HTR-8/SVneo (cell line): ENCODE data around the gene FN1.
"Not testable (repeated sequence)": the region's sequence is repeated elsewhere in the genome, so short reads cannot be mapped to it uniquely, and the experiment has no call there.

Experiments
- DNase-seq: peaks from one replicate; pipeline ENCODE4 v3.0.0; 2011; ENCODE audit warnings: low spot score, mixed read lengths; ENCODE audit not compliant: insufficient read length
- FAIRE-seq: peaks from 2 replicates; lab custom pipeline; 2011; peaks lifted over from hg19 to GRCh38; lab: Jason Lieb, UNC

FN1 gene

DNA sequence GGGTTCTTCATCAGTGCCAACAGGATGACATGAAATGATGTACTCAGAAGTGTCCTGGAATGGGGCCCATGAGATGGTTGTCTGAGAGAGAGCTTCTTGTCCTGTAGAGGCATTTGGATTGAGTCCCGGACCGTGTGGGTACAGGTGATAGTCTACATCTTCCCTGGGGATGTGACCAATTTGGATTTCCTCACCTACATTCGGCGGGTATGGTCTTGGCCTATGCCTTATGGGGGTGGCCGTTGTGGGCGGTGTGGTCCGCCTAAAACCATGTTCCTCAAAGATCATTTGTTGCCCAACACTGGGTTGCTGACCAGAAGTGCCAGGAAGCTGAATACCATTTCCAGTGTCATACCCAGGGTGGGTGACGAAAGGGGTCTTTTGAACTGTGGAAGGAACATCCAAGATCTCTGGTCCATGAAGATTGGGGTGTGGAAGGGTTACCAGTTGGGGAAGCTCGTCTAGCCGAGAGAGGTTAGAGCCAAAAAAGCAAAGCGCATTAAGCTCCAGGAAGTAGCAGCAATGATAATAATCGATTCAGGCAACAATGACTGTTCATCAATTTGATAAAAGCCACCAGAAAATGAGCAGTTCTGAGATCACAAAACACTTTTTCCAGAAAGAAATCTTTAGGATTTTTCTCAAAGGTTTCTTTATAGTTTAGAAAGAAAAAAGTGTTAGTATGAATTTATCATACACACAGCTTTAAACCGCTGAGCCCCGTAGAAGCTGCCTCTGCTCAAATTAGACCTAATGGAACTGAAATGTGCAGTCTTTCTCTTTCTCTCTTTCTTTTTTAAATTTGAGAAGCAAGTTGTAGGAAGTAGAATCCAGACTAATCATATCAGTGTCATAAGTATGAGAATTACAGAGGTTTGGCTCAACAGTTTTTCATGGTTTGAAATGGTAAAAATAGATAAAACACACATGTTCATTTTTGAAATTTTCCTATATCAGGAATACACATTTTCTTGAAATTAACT, 63.7 kb downstream of the FN1 start:
- no peak for FAIRE-seq

DNA sequence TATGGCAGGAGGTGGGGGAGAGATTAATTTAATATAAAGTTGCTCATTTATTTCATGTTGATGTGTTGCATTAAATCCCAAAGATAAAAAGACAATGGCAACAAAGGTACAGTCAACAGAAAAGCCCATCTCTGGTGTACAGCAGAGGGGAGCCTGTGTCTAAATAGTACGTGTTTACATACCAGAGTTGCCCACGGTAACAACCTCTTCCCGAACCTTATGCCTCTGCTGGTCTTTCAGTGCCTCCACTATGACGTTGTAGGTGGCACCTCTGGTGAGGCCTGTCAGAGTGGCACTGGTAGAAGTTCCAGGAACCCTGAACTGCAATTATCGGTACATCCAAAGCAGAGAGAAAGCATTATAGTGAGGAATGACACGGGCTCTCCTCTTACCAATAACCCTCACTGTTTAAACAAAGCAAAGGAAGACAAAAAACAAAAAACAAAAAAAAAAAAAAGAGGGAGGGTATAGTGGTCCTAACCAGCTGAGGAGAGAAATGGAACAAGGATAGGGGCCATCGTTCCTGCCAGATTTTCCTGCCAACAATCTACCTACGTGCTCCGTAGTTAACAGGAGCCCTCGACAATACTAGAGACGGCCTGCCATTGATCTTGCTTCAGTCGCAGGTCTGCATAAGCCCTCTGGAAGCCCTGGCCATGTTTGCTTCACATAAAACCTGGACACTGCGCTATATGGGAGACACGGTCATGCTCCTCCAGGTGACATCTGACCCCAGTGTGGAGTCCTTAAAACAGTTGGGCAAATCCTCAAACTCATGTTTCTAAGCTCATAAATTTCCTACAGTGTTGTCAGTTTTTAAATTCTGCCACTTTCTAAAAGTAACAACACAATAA, 65.5 kb downstream of the FN1 start:
- DNase-seq (no peak), FAIRE-seq (no peak)

More for the DNA sequence above, 63.7 kb downstream of the FN1 start:
- DNase-seq: no peak

DNA sequence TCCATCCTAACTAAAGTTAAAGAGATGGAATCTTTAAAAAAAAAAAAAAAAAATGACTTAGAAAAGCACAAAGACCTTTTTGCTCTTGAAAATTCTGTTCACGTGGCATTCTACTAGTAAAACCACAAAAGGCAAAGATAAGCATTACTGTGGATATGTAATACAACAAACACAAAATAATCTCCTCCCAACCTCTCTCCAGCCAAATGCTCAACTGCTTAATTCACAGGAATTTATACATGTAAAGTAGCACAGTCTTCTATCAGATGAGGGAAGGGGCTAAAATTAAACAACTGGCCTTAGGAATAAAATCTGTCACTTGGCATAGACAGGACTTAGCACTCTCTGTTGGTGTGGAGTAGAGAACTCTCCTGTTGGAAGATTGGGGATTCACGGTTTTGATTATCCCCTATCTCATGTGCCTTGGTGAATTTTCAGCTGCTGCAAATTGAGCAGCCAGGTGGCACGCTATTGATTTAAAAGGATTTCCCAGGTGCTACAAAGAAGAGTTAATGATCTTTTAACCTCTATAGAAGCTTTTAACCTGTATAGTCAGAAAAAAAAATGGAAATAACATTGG, 66.6 kb downstream of the FN1 start:
- FAIRE-seq (no peak), DNase-seq (no peak)

DNA sequence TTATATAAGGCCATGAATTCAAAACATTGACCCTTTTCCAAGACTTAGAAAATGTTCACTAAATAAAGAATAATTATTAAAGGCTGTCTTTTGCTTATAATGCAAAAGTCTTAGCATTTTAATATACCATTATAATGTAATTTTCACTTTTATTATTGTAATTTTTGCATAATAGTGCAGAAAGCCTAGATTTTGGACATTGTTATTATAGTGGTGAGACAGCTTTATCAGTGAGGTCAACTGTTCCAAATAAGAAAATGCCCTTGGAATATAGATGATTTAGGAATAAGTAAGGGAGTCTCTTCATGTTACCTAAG, 67.4 kb downstream of the FN1 start:
- no peak for FAIRE-seq
- DNase-seq: no peak

DNA sequence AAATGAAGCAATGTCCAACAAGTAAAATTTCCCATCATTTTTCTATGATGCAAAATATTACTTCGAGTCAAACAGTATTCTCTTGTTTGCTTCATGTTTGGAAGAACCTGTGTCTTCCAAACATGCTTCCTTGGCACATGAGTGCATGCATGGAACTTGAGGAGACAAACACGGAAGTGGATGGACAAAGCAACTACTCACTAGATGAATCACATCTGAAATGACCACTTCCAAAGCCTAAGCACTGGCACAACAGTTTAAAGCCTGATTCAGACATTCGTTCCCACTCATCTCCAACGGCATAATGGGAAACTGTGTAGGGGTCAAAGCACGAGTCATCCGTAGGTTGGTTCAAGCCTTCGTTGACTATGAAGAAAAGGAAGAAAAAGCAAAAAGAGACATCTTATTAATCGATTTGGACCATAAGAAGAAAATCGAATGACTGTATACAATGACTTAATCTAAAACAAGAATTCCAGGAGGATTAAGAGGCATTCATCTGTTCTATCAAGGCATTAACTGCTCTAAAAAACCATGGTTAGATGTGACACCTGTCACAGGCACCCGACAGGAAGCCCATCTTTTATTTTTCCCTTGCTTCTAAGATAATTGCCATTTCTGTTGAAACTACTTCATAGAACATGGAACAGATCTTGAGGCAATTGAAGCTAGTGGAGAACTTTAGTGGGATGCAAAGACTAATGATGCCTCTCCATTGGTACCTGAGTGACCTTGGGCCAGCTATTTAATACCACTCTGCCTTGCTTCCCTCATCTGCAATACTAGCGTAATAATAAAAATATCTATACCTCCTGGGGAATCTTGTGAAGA, 68.0 kb downstream of the FN1 start:
- no peak for DNase-seq
- FAIRE-seq: no peak

DNA sequence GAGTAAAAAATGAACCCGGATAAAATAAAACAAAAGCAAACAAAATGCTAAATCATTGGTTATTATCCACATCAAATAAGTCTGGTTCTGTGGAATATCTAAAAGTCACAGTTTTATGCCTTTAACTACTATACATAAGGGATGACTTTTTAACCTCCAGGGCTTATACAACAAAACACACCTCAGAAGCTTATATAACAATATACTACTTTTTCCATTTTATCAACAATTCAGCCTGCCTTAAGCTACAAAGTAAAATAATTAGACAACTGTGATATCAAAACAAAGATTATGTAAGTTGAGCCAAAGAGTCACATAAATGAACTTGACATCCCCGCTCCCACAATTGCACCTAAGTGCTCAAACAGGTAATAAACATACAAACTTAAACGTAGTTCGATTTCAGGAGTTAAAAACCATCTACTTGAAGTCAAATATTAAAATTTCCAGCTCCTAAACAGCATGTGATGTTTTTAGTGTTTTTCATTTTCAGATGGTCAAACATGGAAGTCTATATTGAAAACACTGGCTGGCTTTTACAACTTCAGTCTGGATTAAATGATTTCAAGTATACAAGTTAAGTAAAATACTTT, 69.3 kb downstream of the FN1 start:
- DNase-seq: no peak
- FAIRE-seq: no peak

DNA sequence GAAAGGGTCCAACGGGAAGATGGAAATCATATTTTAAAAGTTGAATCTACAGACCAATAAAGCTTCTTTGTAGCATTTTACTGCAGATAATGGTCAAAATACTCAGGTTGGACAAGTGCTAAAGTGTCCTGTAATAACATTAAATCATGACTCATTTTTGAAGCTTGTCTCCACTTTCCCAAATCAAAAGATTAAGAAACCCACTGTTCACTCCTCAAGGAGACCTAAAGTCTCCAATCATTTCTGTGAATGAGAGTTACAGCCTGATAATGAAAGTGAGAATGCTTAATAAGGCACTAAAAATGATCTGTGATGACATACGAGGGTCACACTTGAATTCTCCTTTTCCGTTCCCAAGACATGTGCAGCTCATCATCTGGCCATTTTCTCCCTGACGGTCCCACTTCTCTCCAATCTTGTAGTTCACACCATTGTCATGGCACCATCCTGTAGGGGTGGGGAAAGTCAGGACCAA, 70.6 kb downstream of the FN1 start:
- DNase-seq: no peak
- peak; percentile 9 for FAIRE-seq

DNA sequence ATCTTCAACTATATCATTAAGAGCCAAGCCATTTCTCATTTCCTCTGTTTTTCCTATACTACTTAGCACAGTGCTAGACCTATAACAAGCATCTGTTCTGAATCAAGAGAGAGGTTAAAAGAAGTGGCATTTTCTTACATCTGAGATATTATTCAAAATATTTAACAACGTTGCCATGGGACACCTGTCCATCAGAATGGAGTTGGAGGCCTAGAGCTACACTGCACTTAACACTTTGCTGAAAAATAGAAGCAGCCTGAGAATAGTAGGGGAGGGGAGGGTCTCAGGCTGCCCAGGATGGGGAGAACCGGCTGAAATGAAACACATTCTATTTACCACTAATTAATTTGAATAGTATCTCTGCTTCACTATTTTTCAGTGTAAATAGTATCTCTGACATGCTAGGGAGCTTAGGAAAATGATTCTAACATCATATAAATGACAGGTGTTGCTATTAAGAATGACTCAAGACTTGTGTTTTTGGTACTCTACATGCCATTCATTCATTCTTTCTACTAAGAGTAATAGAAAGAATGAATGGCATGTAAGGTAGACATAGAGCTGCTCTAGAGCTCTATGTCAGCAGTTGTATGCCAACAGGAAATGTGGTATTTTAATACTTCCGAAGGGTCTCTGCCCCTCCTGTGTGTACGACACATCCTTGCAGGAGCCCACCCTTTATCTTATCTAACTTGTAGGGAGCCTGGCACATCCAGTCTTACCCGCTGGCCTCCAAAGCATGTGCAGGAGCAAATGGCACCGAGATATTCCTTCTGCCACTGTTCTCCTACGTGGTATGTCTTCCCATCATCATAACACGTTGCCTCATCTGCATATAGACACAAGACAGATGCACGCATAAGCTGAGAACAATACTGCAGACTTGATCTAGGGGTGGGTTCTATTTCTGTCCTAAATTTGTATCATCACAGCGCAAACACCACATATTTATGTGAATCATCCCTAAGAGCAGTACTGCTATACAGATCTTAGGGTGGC, 71.4 kb downstream of the FN1 start:
- FAIRE-seq: no peak
- DNase-seq: no peak

DNA sequence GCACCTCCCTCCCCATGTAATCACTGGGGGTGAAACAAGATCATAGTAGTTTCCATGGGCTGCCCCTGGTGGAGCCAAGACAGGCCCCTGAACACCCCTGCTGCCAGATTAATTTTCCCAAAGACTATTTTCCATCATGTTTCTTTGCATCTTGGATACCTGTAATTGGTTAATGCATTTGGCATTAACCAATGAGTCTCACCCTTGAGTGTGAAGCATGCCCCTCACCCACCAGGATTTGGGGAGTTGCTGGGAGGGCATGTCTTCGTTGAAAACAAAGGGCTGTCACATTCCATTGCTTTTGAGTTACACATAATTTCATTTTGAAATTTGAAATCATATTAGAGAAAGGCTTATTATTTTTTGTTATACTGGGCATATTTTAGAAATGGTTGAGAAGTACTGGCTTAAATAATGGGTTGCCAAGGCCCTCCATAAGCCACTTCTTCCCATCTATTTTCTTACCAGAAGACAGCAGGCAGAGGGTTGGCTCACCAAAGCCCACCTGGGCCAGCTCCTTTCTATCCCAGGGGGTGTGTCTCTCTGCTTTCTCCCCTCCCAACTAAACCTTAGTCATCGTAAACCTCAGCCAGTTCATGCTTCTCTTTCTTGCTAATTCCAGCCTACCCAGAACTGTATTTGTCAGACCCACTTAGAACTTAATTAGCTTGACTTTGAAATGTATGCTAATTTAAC, 72.3 kb downstream of the FN1 start:
- FAIRE-seq: no peak
- no peak for DNase-seq

DNA sequence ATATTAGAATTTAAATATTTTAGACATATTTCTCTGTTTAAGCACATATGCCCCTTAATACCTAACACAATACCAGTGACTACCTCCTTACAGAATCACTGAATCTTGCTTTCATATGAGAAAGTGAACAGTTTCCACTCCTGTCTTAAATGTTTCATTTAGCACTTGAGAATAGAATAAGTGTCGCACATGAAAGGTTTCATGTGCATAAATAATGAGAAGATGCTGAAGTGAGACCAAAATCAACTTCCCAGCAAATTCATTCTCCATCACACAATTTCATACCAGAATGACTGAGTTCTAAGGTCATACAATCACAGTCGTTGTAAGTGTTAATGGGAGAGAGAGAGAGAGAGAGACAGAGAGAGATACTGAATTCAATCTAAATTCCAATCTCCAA, 72.8 kb downstream of the FN1 start:
- FAIRE-seq: no peak
- DNase-seq: no peak

DNA sequence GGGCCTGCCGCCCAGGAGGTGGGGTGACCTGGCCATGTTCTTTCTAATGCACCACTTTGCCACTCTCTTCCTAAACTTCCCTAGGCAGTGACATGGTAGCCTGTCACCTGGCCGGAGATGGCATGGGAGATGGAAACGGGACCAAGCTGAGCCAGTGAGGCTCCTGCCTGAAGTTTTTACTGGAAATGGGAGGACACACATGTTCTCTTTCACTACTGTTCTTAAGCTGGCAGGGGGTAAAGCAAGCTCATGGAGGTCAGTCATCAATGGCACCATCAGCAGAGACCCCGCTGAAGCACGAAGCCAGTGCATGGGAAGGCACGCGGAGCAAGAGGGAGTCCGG, 73.3 kb downstream of the FN1 start:
- no peak for FAIRE-seq
- DNase-seq: no peak

DNA sequence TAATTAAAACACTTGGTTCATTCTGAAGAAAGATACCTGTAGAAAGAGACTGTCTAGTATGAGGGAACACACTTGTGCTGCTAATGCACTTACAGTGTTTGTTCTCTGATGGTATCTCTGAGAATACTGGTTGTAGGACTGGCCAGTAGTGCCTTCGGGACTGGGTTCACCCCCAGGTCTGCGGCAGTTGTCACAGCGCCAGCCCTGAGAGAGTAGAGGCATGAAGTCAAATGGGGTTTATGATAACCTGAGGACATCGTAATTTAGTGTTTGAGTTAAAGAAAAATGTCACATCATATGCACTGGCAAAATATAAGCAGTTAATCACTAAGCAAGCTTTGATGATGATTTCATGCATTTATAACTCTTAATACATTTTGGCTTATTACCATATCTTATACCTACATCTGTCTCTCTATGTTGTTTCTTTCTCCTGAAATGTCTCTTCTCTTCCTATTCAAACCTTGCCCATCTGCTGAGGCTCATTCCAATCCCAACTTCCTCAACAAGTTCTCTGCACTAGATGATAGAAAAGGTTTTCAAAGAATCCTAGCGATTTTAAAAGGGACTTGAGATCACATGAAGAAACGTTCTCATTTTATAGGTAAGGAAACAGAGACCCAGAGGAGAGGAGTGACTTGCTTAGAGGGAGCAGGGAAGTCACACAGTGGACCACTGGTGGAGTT, 73.8 kb downstream of the FN1 start:
- no peak for FAIRE-seq

DNA sequence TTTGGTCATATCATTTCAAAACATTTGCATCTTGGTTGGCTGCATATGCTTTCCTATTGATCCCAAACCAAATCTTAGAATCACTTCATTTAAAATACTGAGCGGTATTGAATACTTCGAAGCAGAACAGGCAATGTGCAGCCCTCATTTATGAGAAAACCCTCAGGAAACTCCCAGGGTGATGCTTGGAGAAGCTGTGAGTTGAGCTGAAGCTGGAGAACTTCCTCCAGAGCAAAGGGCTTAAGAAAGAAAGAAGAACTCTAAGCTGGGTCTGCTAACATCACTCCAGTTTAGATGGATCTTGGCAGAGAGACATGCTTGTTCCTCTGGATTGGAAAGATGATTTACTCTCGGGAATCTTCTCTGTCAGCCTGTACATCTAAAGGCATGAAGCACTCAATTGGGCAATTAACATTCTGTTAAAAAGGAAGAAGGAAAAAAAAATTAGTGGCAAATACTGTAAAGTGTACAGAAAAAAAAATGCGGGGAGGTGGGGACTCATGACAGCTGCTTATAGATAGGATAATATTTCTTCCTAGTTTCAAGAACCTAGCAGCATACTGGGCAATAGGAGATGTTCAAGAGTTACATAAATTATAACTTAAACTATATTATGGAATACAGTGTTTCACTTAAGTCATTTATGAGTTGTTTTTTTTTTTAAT, 74.5 kb downstream of the FN1 start:
- FAIRE-seq: no peak
- DNase-seq: no peak

More for the DNA sequence above, 73.8 kb downstream of the FN1 start:
- DNase-seq: no peak

DNA sequence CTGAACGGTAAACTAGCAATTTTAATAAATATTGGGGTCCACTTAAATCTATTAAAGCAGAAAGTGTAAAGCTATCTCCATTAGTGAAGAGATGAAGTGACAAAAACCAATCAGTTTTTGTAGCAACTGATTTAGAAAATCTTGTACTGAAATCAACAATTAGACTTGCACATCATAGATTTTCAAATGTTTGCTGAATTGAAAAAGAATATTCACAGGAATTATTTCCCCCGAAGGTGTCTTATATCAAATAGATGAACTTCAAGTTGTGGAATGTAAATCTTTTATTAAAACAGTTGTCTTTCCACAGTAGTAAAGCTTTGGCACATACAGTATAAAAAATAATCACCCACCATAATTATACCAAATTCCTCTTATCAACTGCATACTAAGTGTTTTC, 75.3 kb downstream of the FN1 start:
- DNase-seq (no peak), FAIRE-seq (no peak)

DNA sequence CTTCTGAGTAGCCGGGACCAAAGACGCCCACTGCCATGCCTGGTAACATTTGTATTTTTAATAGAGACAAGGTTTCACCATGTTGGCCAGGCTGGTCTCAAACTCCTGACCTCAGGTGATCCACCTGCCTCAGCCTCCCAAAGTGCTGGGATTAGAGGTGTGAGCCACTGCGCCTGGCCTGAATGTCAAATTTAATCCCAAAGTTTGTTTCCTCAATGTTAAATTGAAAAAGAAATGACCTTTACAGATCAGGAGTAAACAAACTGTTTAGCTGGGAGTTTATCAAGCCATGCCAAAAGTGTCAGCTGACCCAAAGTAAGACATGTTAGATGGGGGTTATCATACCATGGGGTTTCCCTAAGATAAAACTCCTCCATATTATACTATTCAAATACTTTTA, 75.8 kb downstream of the FN1 start:
- not testable (repeated sequence) for FAIRE-seq, DNase-seq

DNA sequence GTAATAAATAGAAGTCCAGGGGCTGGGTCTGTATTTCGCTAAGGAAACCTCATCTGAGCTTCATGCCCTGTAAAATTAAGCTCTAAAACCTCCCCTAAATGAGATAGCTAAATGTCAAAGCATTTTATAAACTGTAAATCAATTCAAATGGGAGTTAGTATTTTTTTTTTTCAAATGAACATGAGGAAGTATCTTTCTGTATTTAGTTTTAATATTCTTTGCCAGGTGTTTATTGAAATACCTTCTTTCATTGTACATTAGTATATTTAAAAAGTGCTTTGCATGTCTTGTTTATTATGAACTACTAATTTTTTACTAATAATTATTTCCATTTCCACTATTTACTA, 76.3 kb downstream of the FN1 start:
- no peak for DNase-seq
- no peak for FAIRE-seq
